IMR-90 (cell line): ENCODE measurements around the gene TTC27. TPM values are rescaled to one million over a fixed set of nuclear protein-coding genes. Genes with fewer than 3 reads are reported as not detected.
A peak's percentile ranks its signal among the peaks of the same experiment; 100 is the strongest.

Experiments
- ATAC-seq: fragments of 200-7000 bp; cut with Tn5 transposase; 2 replicates; pipeline ENCODE4 v1.9.1; 2020; ENCODE audit warnings: low read depth, mild to moderate bottlenecking, moderate library complexity
- BruUV-seq: library from RNA; stranded (reverse); fragments of 400-500 nt; replicated peaks from 2 replicates; lab custom pipeline; 2021; lab: Mats Ljungman, UMichigan
- CTCF ChIA-PET: fragments of 300-600 bp; formaldehyde crosslinking; extraction: SDS; loops from one replicate; lab custom pipeline; 2021; ENCODE audit warnings: antibody characterized with exemption; lab: Yijun Ruan, JAX
- POLR2A ChIA-PET: fragments of 300-600 bp; sonication (Branson Sonifier 250); formaldehyde crosslinking; loops from one replicate; lab custom pipeline; 2022; ENCODE audit warnings: antibody characterized with exemption; ENCODE audit not compliant: unreplicated experiment; lab: Charles Lee
- DNase-seq: peaks from one replicate; pipeline ENCODE4 v3.0.0; 2013
- H2AFZ ChIP-seq: replicated peaks from 2 replicates; pipeline ENCODE3; 2013; ENCODE audit warnings: low read length, mild to moderate bottlenecking; ENCODE audit not compliant: poor library complexity
- H2AK5ac ChIP-seq: 2 replicates; pipeline ENCODE4 v1.6.1; 2013; ENCODE audit warnings: low read depth, low read length, inconsistent platforms
- H2AK9ac ChIP-seq: replicated peaks from 2 replicates; pipeline ENCODE3; 2013; ENCODE audit warnings: mild to moderate bottlenecking, low read depth, low read length, moderate library complexity; ENCODE audit not compliant: poor library complexity
- H2BK120ac ChIP-seq: 2 replicates; pipeline ENCODE4 v1.6.1; 2013; ENCODE audit warnings: low read depth, low read length, inconsistent platforms
- H2BK15ac ChIP-seq: 3 replicates; pipeline ENCODE4 v1.6.1; 2013; ENCODE audit warnings: low read depth, low read length, inconsistent platforms
- H2BK20ac ChIP-seq: 2 replicates; pipeline ENCODE4 v1.6.1; 2013; ENCODE audit warnings: low read depth, mild to moderate bottlenecking, inconsistent platforms, low read length, moderate library complexity
- H2BK5ac ChIP-seq: 2 replicates; pipeline ENCODE4 v1.6.1; 2013; ENCODE audit warnings: mild to moderate bottlenecking, low read depth, low read length, inconsistent platforms; ENCODE audit not compliant: poor library complexity, severe bottlenecking
- H3K14ac ChIP-seq: replicated peaks from 2 replicates; pipeline ENCODE4 v1.6.1; 2013; ENCODE audit warnings: low read depth, low read length, inconsistent platforms
- H3K18ac ChIP-seq: 2 replicates; pipeline ENCODE4 v1.6.1; 2013; ENCODE audit warnings: low read depth, low read length, control low read depth
- H3K23ac ChIP-seq: 2 replicates; pipeline ENCODE4 v1.6.1; 2013; ENCODE audit warnings: low read depth, low read length, inconsistent platforms
- H3K27ac ChIP-seq: 2 replicates; pipeline ENCODE4 v1.5.1; 2013; ENCODE audit warnings: mild to moderate bottlenecking, control low read depth, low read length; ENCODE audit not compliant: insufficient read depth
- H3K27me3 ChIP-seq: 2 replicates; pipeline ENCODE4 v1.6.1; 2013; ENCODE audit warnings: low read length; ENCODE audit not compliant: control insufficient read depth, insufficient read depth
- H3K36me3 ChIP-seq: 2 replicates; pipeline ENCODE4 v1.6.1; 2013; ENCODE audit warnings: low read length, mixed read lengths; ENCODE audit not compliant: control insufficient read depth, insufficient read depth
- H3K4ac ChIP-seq: 2 replicates; pipeline ENCODE4 v1.6.1; 2013; ENCODE audit warnings: low read depth, low read length, inconsistent platforms
- H3K4me1 ChIP-seq: 2 replicates; pipeline ENCODE4 v1.6.1; 2013; ENCODE audit warnings: low read length, mixed read lengths; ENCODE audit not compliant: control insufficient read depth, insufficient read depth
- H3K4me2 ChIP-seq: 2 replicates; pipeline ENCODE4 v1.6.1; 2013; ENCODE audit warnings: low read depth, mild to moderate bottlenecking, control low read depth, low read length, moderate library complexity
- H3K4me3 ChIP-seq: 2 replicates; pipeline ENCODE4 v1.5.1; 2013; ENCODE audit warnings: low read depth, mild to moderate bottlenecking, control low read depth, low read length, moderate library complexity; ENCODE audit not compliant: insufficient read depth
- H3K56ac ChIP-seq: 2 replicates; pipeline ENCODE4 v1.6.1; 2013; ENCODE audit warnings: low read length, inconsistent platforms; ENCODE audit not compliant: insufficient read depth; ENCODE audit errors: extremely low read depth
- H3K79me1 ChIP-seq, 2 experiments: 2 replicates each; pipeline ENCODE4 v1.6.1; 2013; ENCODE audit warnings: low read length in 2 of 2, inconsistent platforms in 1 of 2, low read depth in 1 of 2
- H3K9ac ChIP-seq: 2 replicates; pipeline ENCODE4 v1.6.1; 2013; ENCODE audit warnings: low read depth, low read length, control low read depth
- H3K9me1 ChIP-seq: 2 replicates; pipeline ENCODE4 v1.6.1; 2013; ENCODE audit warnings: low read length, inconsistent platforms; ENCODE audit not compliant: insufficient read depth
- H3K9me3 ChIP-seq: 2 replicates; pipeline ENCODE4 v1.6.1; 2013; ENCODE audit warnings: low read length; ENCODE audit not compliant: control insufficient read depth, insufficient read depth
- H4K20me1 ChIP-seq: 2 replicates; pipeline ENCODE4 v1.6.1; 2013; ENCODE audit warnings: low read length, inconsistent platforms; ENCODE audit not compliant: insufficient read depth
- H4K5ac ChIP-seq: 2 replicates; pipeline ENCODE4 v1.6.1; 2013; ENCODE audit warnings: mild to moderate bottlenecking, low read depth, low read length, control low read depth
- H4K8ac ChIP-seq, 2 experiments: 2 replicates each; pipeline ENCODE4 v1.6.1; 2013; ENCODE audit warnings: low read depth in 2 of 2, low read length in 2 of 2, control low read depth in 1 of 2, inconsistent platforms in 1 of 2
- H4K91ac ChIP-seq: 2 replicates; pipeline ENCODE4 v1.6.1; 2013; ENCODE audit warnings: low read depth, low read length, inconsistent platforms; ENCODE audit not compliant: insufficient read depth
- BHLHE40 ChIP-seq: fragments of 150-350 bp; IDR thresholded peaks from 2 replicates; pipeline ENCODE4 v1.6.1; 2016; ENCODE audit warnings: mild to moderate bottlenecking, low read depth, low read length
- CHD1 ChIP-seq: IDR thresholded peaks from 2 replicates; pipeline ENCODE4 v1.6.1; 2012; ENCODE audit warnings: low read depth, low read length, improper control_type of control experiment
- CTCF ChIP-seq: conservative IDR thresholded peaks from 2 replicates; pipeline ENCODE4 v1.5.1; 2012; ENCODE audit warnings: mild to moderate bottlenecking, low read depth, low read length, improper control_type of control experiment
- MAZ ChIP-seq: IDR thresholded peaks from 2 replicates; pipeline ENCODE4 v1.6.1; 2012; ENCODE audit warnings: low read depth, mild to moderate bottlenecking, low read length, improper control_type of control experiment, moderate library complexity, borderline replicate concordance
- NFE2L2 ChIP-seq: fragments of 150-350 bp; IDR thresholded peaks from 2 replicates; pipeline ENCODE4 v1.6.1; 2016; ENCODE audit warnings: low read depth, mild to moderate bottlenecking, low read length
- POLR2A ChIP-seq: IDR thresholded peaks from 2 replicates; pipeline ENCODE4 v1.6.1; 2012; ENCODE audit warnings: mild to moderate bottlenecking, low read depth, low read length
- RCOR1 ChIP-seq: IDR thresholded peaks from 2 replicates; pipeline ENCODE4 v1.6.1; 2012; ENCODE audit warnings: mild to moderate bottlenecking, low read length, improper control_type of control experiment; ENCODE audit not compliant: insufficient replicate concordance
- RFX5 ChIP-seq: IDR thresholded peaks from 2 replicates; pipeline ENCODE4 v1.8.0; 2012; ENCODE audit warnings: low read depth, mild to moderate bottlenecking, low read length, moderate library complexity
- SMC3 ChIP-seq: fragments of 150-350 bp; IDR thresholded peaks from 2 replicates; pipeline ENCODE4 v1.6.1; 2016; ENCODE audit warnings: low read depth, mild to moderate bottlenecking, antibody characterized with exemption, low read length, moderate library complexity
- WGBS, 2 experiments: methylation state at CpG; one replicate each; pipeline versions ENCODE4 v1.1.5 to v1.1.7; 2013; ENCODE audit warnings: missing lambda C conversion rate in 2 of 2; ENCODE audit not compliant: insufficient read length in 1 of 2; ENCODE audit errors: extremely low coverage in 2 of 2; 5-methylcytosine and 5-hydroxymethylcytosine counted together
- dilution Hi-C: fragments of 300-500 bp; cut with HindIII; formaldehyde crosslinking; loops from one replicate; pipeline ENCODE4 v1.14.3; 2018; ENCODE audit warnings: low sequenced_read_pairs; ENCODE audit not compliant: unreplicated experiment
- in situ Hi-C: fragments of 300-500 bp; cut with MboI; formaldehyde crosslinking; loops from 3 replicates; pipeline ENCODE4 v1.14.3; 2019; ENCODE audit warnings: low sequenced_read_pairs, inconsistent platforms, mixed read lengths
- intact Hi-C: fragments of 100-400 bp; cut with micrococcal nuclease; formaldehyde crosslinking; loops from 2 replicates; pipeline ENCODE4 v1.10.0; 2022
- polyA plus RNA-seq, 3 experiments: library from polyadenylated mRNA; depleted of rRNA; stranded (reverse); fragments of >200 nt; gene quantifications; 2 replicates each; pipeline ENCODE4 v1.2.3, GENCODE V29; 2012; ENCODE audit warnings: low replicate concordance in 1 of 3
- total RNA-seq: library from RNA; depleted of rRNA; stranded (reverse); fragments of >200 nt; gene quantifications from 2 replicates; pipeline ENCODE4 v1.2.3, GENCODE V29; 2012

The TTC27 gene
- total and polyA plus RNA-seq, 2 of the 4 experiments (the other 2 are of a cell fraction): 12.7 to 30.5 TPM

GRCh38 chr2:32863803-32864202 lies 236.0 kb downstream of the TTC27 start:
- peak overlapping the region; percentile 88; the same call in 1 of the 2 replicates for H3K56ac ChIP-seq
- CTCF ChIA-PET: interaction anchor here (1.0 kb wide), 1 partner anchor 10 kb away, joined by 3 read pairs; no protein-coding TSS in a partner anchor
- peaks cover 16% of the 10 kb centered on the region for H3K4me1 ChIP-seq
- peak overlapping the region; percentile 56 to 92 for H4K8ac ChIP-seq
- WGBS, 2 experiments: no CpG with 5 or more reads among the region's 7 CpGs
- H4K20me1 ChIP-seq: no peaks in the 10 kb centered on the region
- H3K4me3 ChIP-seq: no peak overlapping the region
- H2AK5ac ChIP-seq: peak overlapping the region; percentile 88
- BruUV-seq: no TSS peak
- peak overlapping the region; percentile 91 for H3K14ac ChIP-seq
- H3K9ac ChIP-seq: peak overlapping the region; percentile 2; the same call in 1 of the 2 replicates
- DNase-seq: peak; percentile 52
- peak overlapping the region; percentile 98 for H4K91ac ChIP-seq
- H3K18ac ChIP-seq: peak overlapping the region; percentile 13
- ATAC-seq: peak; percentile 19; the same call in 1 of the 2 replicates
- H3K9me1 ChIP-seq: peaks cover 11% of the 10 kb centered on the region
- TF ChIP-seq CHD1 (no peak), RCOR1 (no peak), BHLHE40 (no peak), RFX5 (no peak), POLR2A (no peak), MAZ (no peak), SMC3 (no peak), NFE2L2 (no peak), CTCF (no peak)
- peak overlapping the region; percentile 8 for H2AK9ac ChIP-seq
- H2BK5ac ChIP-seq: peak overlapping the region; percentile 98
- H3K27me3 ChIP-seq: no peaks in the 10 kb centered on the region
- peak overlapping the region; percentile 66; the same call in 1 of the 2 replicates for H3K4me2 ChIP-seq
- H3K4ac ChIP-seq: peak overlapping the region; percentile 93
- no peaks in the 10 kb centered on the region for H3K9me3 ChIP-seq
- peak overlapping the region; percentile 73 for H2AFZ ChIP-seq
- no peaks in the 10 kb centered on the region for H3K79me1 ChIP-seq
- peak overlapping the region; percentile 94 for H2BK120ac ChIP-seq
- intact Hi-C loops: loop anchor here (5.0 kb wide), 4 partner anchors 67 to 273 kb away; partner anchors contain the start of gene LTBP1
- no peaks in the 10 kb centered on the region for H3K36me3 ChIP-seq
- H2BK20ac ChIP-seq: peak overlapping the region; percentile 98
- H2BK15ac ChIP-seq: peak overlapping the region; percentile 87
- H3K23ac ChIP-seq: peak overlapping the region; percentile 94
- in situ Hi-C loops: no loop called here
- POLR2A ChIA-PET: no interaction called here
- peak overlapping the region; percentile 83 for H4K5ac ChIP-seq
- peak overlapping the region; percentile 94 for H3K27ac ChIP-seq
- dilution Hi-C loops: no loop called here
